ENCODE measurements around the gene THAP7. TPM values are rescaled to one million over a fixed set of nuclear protein-coding genes. Genes with fewer than 3 reads are reported as not detected.

The THAP7 gene
- total RNA-seq, 4 donors from 2014 or later = 46.9 to 71.8 (median 49.3) TPM

DNA sequence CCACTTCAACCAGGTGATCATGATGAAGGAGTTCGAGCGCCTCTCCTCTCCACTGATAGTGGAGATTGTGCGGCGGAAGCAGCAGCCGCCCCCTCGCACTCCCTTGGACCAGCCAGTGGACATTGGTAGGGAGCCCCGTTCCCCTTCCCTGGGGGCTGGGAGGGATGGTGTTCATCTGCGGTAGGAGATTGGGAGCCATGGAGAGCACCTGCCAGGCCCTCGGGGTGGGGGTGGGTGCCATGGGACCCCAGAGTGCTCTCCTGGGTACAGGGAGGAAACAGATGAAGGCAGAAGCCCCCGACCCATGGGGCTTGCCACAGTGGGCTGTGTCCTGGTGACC, 7.0 kb downstream of the THAP7 start:
- WGBS, 2 donors = 87 to 91% methylated on average over 8 to 10 of the region's 10 CpGs
- H3K27ac ChIP-seq = no peak overlapping the region
- no peak for DNase-seq (ENCODE audit: low spot score in 2 of 2)
- peaks cover 3 to 100% (median 7%) of the 10 kb centered on the region in 3 donors for H3K36me3 ChIP-seq
- H3K4me1 ChIP-seq = peaks cover 0 to 11% (median 3%) of the 10 kb centered on the region in 4 donors
- H3K27me3 ChIP-seq = no peaks in the 10 kb centered on the region
- no peak overlapping the region for H3K4me3 ChIP-seq
- H3K9me3 ChIP-seq = no peaks in the 10 kb centered on the region
- no peak for TF ChIP-seq CTCF (IDR thresholded peaks at IDR 0.05)

DNA sequence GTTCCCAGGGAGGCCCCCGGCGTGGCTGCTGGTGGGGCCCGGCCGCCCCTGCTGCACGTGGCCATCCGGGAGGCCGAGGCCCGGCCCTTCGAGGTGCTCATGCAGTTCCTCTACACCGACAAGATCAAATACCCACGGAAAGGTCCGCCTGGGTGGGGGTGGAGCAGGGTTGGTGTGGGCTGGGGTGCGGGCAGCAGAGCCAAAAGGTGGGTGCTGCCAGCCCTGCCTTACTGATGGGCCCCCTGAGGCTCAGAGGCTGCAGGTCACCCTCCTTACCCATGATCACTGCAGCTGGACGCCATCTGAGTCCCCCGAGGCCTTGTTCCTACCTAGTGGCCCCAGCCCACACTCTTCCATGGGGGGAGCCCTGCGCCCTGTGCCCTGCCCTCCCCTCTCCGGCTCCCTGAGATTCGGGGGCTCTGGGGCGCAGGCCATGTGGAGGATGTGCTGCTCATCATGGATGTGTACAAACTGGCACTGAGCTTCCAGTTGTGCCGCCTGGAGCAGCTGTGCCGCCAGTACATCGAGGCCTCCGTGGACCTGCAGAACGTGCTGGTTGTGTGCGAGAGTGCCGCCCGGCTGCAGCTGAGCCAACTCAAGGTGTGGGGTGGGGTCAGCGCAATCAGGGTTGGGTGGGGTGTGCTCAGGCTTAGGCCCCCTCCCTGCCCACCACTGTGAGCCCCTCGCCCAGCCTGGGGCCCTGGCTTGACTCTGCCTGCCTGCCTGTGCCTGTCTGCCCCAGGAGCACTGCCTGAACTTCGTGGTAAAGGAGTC, 7.6 kb downstream of the THAP7 start:
- TF ChIP-seq POLR2A (IDR thresholded peaks at IDR 0.05) (no peak), EP300 (IDR thresholded peaks at IDR 0.05) (no peak), CTCF (IDR thresholded peaks at IDR 0.05) (no peak)
- H3K4me3 ChIP-seq = no peak overlapping the region
- no peak overlapping the region for H3K27ac ChIP-seq
- H3K4me1 ChIP-seq = peaks cover 0 to 5% (median 0%) of the 10 kb centered on the region in 4 donors
- WGBS, 2 donors = 87 to 90% methylated on average over 17 to 23 of the region's 30 CpGs
- DNase-seq (ENCODE audit: low spot score in 2 of 2) = no peak
- H3K36me3 ChIP-seq = peaks cover 3 to 100% (median 4%) of the 10 kb centered on the region in 3 donors
- H3K9me3 ChIP-seq = no peaks in the 10 kb centered on the region
- H3K27me3 ChIP-seq = no peaks in the 10 kb centered on the region

DNA sequence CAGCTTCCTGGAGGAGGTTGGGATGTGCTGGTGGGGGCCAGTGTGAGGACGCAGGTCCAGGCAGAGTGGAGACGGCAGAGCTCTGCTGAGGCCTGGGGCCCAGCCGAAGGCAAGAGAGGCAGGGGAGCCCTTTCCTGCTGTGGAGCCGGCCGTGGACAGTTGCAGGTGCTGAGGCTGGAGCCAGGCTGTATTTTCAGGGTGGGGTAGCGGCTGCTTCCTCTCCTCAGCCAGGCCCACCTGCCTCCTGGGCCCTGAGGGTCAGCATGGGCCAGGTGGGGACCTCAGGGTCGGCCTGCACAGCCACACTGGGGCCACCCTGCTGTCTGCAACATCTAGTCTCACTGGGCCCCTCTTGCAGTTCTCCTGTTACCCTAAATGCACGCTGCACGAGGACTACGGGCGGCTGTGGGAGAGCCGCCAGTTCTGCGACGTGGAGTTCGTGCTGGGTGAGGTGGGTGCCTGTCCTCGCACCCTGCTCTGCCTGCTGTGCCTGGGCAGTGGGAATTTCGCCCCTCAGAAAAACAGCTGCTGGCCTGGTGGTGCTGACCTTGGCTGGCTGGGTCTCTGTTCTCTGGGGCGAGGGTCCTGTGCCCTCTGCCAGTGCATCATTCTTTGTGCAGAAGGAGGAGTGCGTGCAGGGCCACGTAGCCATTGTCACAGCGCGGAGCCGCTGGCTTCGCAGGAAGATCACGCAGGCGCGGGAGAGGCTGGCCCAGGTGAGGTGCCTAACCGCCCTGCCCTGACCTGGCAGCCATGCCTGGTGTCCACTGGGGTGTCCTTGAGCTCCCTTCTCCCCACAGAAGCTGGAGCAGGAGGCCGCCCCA, 8.4 kb downstream of the THAP7 start:
- Histone ChIP-seq H3K27ac (no peak overlapping the region), H3K4me1 (no peaks in the 10 kb centered on the region), H3K27me3 (no peaks in the 10 kb centered on the region), H3K4me3 (no peak overlapping the region), H3K36me3 (peaks cover 3 to 100% (median 4%) of the 10 kb centered on the region in 3 donors), H3K9me3 (no peaks in the 10 kb centered on the region)
- no peak for DNase-seq (ENCODE audit: low spot score in 2 of 2)
- WGBS, 2 donors = 92 to 97% methylated on average over 17 of the region's 29 CpGs
- no peak for TF ChIP-seq EP300 (IDR thresholded peaks at IDR 0.05)
- no peak for TF ChIP-seq CTCF (IDR thresholded peaks at IDR 0.05)
- TF ChIP-seq POLR2A (IDR thresholded peaks at IDR 0.05) = no peak

- no peak overlapping the region for H3K4me3 ChIP-seq
- no peaks in the 10 kb centered on the region for H3K27me3 ChIP-seq
- peaks cover 3 to 100% (median 4%) of the 10 kb centered on the region in 3 donors for H3K36me3 ChIP-seq
- H3K4me1 ChIP-seq = no peaks in the 10 kb centered on the region
- no peak for DNase-seq (ENCODE audit: low spot score in 2 of 2)
- no peaks in the 10 kb centered on the region for H3K9me3 ChIP-seq
- no peak for TF ChIP-seq CTCF (IDR thresholded peaks at IDR 0.05)
- no peak for TF ChIP-seq POLR2A (IDR thresholded peaks at IDR 0.05)
- no peak for TF ChIP-seq EP300 (IDR thresholded peaks at IDR 0.05)
- H3K27ac ChIP-seq = no peak overlapping the region
- 88% methylated on average over 20 to 21 of the region's 21 CpGs for WGBS, 2 donors
These were observed 9.2 kb downstream of the THAP7 start for GRCh38 chr22:20992456-20993303.

Data from tibial nerve (tissue), 4 donors.